Hematopoietic multipotent progenitor cell (in vitro differentiated cells): Measurements from ENCODE around the gene TMPRSS3. TPM values are rescaled to one million over a fixed set of nuclear protein-coding genes. Genes with fewer than 3 reads are reported as not detected.

ENCODE experiments used
- DNase-seq, 3 donors: peaks; one replicate each; pipeline ENCODE4 v3.0.0-alpha.2; 2011 to 2015; ENCODE audit warnings: low read depth in 2 of 3, low spot score in 2 of 3
- total RNA-seq: library from RNA; depleted of rRNA; stranded (reverse); fragments of >200 nt; gene quantifications from one replicate; pipeline ENCODE4 v1.2.3, GENCODE V29; 2012

The TMPRSS3 gene
- total RNA-seq, 1 donor, result not detected

GRCh38 chr21:42429021-42429420 lies 33.2 kb upstream of the TMPRSS3 start:
- DNase-seq, result no peak

- DNase-seq, result no peak
Observed at GRCh38 chr21:42427809-42428419, 32.1 kb upstream of the TMPRSS3 start.

GRCh38 chr21:42426876-42427480 lies 31.1 kb upstream of the TMPRSS3 start:
- no peak for DNase-seq

DNA sequence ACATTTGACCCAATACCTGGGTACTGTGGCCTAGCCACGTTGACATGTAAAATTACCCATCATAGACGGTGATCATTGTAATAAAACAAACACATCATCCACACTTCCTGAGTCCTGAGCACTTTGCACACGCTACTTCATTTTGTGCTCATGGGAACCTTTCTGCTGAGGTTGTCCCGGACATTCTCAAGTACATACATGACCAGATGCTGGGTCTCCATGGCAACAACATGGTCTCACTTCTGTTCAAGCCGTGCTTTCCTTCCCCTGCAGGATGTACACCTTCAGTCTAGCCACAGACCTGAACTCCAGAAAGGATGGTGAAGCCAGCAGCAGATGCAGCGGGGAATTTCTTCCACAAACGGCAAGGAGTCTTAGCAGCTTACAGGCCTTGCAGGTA lies 30.6 kb upstream of the TMPRSS3 start:
- no peak for DNase-seq

GRCh38 chr21:42425591-42425990 lies 29.7 kb upstream of the TMPRSS3 start:
- DNase-seq, result no peak

GRCh38 chr21:42424914-42425541 lies 29.2 kb upstream of the TMPRSS3 start:
- peak; percentile 65 to 91 (median 71) for DNase-seq

DNA sequence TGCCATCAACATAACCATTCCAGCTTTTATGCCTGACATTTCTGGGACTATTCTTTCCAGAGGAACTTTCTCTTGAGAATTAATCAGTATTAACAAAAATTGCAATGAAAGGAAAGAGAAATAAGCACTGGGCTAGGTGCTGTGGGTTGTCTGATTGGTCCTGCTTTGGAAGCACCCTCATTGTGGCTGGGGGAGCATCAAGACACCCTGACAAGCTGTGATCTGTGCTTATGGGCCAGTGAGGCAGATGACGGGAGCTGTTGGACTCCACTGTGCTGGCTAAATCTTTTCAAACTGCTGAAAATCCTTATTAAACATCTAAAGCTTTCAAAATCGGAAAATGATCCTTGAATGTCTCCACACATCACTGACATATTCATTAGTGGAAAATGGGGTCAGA lies 27.8 kb upstream of the TMPRSS3 start:
- no peak for DNase-seq

- DNase-seq, result peak in 1 of 3 donors; percentile 32
Observed at GRCh38 chr21:42423197-42423675, 27.4 kb upstream of the TMPRSS3 start.

DNA sequence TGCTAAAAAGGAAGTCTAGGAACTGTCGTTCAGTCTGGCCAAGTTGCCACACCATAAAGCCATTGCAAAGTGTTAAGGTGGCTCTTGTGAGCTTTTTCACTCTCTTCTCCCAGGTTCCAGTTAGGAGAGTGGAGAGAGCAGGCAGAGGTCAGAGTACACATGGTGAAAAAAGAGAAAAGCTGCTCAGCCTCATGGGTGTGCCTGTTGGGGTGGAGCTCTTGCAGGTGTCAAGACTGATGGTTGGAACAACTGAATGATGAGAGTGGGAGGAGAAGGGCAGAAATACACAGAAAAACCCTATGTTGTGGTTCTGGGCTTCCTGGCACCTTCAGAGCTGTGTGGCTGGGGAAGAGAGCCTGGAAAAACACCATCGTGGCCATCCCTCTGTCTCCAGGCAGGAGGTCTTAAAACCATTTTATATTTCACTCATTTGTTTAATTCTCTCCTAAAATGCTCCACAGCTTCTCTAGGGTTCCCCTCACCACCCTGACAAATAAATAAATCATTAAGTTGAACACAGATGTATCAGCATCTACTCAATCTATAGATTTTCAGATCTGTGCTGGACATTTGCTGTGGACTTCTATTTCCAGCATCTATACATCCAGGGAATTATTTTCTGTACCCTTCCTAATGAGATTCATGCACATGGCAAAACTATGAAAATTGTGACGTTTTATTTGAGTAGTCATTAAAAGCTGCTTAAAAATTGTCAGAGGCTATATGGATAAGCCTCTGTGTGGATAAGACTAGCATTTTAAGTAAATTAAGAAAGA lies 25.4 kb upstream of the TMPRSS3 start:
- no peak for DNase-seq

DNA sequence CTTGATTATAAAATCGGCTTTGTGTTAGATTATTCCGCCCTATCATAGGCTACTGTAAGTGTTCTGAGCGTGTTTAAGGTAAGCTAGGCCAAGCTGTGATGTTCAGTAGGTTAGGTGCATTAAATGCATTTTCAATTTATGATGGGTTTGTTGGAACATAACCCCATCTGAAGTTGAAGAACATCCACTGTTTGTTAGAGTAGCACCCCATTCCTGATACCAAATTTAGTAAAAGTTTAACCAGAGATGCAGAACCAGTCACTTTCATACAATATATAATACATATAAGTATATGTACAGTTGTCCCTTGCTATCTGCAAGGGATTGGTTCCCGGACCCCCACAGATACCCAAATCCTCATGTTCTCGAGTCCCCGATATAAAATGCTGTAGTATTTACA lies 24.0 kb upstream of the TMPRSS3 start:
- no peak for DNase-seq

GRCh38 chr21:42418886-42419285 lies 23.0 kb upstream of the TMPRSS3 start:
- no peak for DNase-seq

GRCh38 chr21:42417533-42417932 lies 21.7 kb upstream of the TMPRSS3 start:
- no peak for DNase-seq

GRCh38 chr21:42414928-42415769 lies 19.3 kb upstream of the TMPRSS3 start:
- DNase-seq, result peak; percentile 31 to 76 (median 71)

DNA sequence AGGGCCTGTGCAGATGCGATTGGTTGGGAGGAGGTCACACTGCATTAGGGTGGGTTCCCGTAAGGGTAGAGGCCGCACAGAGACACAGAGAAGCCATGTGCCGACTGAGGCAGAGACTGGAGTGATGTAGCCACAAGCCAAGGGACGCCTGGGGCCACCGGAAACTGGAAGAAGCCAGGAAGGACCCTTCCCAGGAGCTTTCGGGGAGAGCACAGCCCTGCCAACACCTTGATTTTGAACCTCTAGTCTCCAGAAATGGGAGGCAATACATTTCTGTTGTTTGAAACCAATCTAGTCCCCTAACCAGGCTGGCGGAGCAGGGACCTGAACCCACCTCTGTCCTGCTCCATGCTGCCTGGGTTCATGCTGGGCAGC lies 18.7 kb upstream of the TMPRSS3 start:
- DNase-seq, result no peak

DNA sequence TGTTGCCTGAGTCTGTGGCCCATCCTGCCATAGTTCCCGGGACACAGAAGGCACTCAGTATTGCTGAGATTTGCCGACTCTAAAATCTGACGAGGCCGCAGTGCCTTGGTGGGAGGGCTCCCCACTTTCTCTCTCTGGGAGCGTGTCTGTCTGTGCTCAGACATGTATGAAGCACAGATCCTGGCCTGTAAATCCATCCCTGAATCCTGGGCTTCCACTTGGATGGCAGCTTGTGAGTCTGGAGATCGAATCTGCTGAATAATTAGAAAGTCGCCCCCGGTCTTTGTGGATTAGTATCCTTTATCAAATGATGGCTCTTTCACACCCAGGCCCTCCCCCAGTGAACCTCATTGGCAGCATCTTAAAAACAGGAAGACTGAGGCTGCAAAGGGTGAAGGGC lies 18.2 kb upstream of the TMPRSS3 start:
- DNase-seq, result no peak

DNA sequence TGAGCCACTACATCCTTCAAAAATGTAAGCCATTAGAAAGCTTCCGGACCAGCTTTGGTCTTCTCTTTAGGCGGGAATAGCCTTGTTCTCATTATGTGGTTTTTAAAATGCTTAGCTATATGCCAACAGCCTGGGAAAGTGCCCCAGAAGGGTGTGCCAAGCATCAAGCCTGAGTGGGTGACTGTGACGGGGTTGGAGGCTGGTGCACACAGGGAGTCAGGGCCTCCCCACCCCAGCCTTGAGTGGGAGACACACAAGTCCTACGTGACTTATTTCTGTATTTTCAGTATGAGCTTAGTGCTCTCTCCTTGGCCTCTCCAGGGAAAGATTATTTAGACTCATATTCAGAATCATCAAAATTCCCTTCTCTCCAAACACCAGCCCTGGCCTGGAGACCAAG lies 17.6 kb upstream of the TMPRSS3 start:
- no peak for DNase-seq

DNA sequence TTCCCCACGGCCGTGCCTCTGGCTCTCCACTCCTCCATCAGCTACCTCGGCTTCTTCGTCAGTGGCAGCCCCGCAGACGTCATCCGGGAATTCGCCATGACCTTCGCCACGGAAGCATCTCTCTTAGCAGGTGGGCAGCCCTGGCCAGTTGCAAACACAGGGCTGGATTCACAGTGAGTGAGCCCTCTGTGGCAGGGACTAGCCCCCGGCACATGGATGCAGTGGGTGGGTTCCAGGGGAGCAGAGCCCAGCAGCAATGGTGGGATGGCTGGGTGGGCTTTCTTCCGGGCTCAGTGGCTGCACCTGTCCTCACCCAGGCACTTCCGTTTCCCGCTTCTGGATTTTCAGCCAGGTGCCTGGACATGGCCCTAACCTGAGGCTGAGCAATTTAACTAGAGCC lies 17.2 kb upstream of the TMPRSS3 start:
- no peak for DNase-seq

DNA sequence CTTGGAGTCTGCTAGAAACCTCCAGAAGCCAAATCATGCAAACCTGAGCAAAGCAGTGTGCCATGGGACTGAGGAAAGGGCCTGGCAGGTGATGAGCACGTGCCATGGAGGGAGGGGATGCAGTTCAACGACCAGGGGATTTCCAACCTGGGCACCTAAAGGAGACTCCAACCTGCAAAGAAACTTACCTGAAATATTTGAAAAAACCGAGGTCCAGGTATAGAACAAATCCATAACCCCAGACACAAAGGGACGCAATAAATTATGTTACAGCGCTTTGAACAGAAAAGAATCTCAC lies 16.7 kb upstream of the TMPRSS3 start:
- DNase-seq, result no peak

DNA sequence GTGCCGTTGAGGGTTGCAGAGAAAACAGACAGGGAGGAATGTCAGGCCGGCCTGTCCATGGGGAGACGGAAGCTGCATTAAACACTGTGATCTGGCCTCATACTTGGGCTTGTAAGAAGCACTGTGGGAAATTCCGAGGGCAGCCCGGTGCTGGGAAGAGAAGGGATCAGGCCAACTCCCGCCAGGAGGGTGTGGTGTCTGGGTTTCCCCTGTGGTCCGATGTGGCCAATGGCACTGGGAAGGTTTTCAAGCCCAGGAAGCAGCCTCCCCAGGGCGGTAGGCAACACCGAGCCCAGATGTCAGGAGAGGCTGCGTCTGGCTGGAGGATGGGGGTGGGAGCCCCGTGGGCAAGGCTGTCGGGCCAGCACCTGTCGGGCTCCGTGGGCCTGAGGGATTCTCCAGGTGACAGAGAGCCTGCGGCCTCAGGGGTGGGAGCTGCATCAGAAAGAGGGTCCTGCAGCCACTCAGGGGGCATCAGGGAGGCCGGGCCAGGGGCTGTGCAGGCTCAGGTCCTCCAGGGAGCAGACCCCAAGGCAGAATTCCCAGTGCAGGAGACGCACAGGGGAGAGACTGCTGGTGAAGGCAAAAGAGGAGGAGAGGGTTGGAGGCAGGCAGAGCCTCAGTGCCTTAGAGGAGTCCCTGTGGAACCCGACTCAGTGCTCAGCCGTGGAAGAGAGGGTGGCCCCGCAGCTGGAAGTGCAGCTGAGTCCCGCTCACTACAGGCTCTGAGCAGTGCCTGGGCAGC lies 16.2 kb upstream of the TMPRSS3 start:
- no peak for DNase-seq

GRCh38 chr21:42411197-42411869 lies 15.5 kb upstream of the TMPRSS3 start:
- no peak for DNase-seq
